NCI-H1694 (cell line): ENCODE results near the gene PERM1.

Experiments used
- DNase-seq: peaks from one replicate; lab custom pipeline; 2025; lab: John Stamatoyannopoulos, UW

Gene PERM1

GRCh38 chr1:932776-933602 lies 48.9 kb downstream of the PERM1 start:
- no peak for DNase-seq

GRCh38 chr1:932173-932510 lies 49.8 kb downstream of the PERM1 start:
- DNase-seq, result no peak

DNA sequence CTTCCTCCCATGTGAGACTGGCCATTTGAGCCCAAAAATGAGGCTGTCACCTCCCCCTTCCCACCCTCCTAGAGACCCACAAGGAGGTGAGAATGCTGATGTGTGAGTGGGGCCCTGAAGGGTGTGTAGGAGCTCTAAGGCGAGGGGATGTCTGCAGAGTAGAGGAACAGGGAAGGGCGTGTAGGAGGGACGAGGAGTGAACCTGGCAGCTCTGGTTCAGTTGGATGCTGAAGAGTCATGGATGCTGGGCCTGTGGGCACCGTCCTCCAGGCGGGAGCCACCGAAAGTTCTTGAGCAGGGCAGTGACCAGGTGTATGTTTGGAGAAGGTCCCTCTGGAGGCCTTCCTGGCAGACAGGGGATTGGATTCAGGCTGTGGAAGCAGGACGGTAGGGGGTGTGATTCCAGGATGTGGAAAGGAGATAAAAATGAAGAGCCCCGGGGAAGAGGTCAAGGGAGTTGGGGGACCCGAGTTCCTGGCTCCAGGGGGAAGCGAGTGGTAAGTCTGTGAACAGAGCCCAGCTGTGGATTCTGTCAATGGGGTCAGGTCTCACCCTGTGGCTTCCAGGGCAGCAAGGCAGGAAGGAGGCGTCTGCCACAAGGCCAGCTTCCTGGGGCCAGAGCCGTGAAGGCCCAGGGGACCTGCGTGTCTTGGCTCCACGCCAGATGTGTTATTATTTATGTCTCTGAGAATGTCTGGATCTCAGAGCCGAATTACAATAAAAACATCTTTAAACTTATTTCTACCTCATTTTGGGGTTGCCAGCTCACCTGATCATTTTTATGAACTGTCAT lies 50.3 kb downstream of the PERM1 start:
- no peak for DNase-seq

DNA sequence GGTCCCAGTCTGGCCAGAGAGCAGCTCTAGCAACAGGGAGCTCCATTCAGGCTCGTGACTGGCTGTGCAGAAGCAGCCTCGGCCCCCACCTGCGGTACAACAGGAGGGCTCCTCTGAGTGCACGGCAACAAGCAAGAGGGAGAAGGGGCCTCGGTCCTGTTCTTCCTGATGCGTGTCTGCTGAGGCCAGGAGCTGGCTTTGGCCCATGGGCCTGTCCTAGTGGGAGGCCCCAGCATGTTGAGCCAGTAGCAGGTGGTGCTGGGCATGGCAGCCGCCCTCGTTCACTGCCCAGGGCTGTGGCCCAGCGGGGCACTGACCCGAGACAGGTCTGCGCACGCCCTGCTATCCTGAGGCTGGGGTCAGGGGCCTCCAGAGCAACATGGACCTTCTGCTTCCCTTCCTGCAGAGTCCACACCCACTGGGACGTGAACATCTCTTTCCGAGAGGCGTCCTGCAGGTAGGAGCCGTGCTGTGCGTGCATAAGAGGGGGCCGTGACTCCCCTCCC lies 51.2 kb downstream of the PERM1 start:
- no peak for DNase-seq

DNA sequence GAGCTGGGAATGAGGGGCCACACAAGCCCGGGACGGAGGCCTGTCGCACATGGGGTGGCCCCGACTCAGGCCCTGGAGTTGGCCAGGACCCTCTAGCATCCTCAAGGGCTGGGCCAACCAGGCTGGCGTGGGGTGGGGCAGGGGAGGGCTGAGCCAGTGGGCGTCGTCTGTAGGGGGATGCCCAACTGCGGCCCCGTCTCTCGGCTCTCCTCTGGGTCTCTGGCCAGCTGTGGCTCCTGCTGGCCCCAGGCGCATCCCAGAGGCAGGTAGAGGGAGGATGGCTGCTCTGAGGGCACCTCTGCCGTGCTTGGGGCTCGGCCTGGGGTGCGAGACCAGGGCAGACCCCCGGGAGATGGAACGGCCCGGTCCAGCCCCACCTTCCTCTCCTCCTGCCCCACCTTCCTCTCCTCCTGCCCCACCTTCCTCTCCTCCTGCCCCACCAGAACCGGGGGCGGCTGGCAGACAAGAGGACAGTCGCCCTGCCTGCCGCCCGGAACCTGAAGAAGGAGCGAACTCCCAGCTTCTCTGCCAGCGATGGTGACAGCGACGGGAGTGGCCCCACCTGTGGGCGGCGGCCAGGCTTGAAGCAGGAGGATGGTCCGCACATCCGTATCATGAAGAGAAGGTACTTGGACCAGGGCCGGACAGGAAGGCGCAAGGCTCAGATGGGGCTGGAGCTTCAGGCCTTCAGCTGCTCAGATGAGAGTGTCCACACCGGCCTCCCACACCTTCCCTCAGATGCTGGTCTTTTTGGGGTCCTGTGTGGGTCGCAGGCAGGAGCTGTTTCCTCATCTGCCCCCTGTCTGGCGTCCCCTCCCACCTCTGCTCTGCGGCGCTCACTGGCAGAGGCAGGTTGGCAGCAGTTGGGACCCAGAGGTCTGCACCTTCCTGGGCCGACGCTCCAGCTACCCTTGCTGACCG lies 51.9 kb downstream of the PERM1 start:
- no peak for DNase-seq

GRCh38 chr1:928825-929661 lies 52.9 kb downstream of the PERM1 start:
- no peak for DNase-seq

- no peak for DNase-seq
These were observed 54.1 kb downstream of the PERM1 start for GRCh38 chr1:927748-928147.

GRCh38 chr1:927234-927633 lies 54.7 kb downstream of the PERM1 start:
- no peak for DNase-seq

- no peak for DNase-seq
These were observed 56.1 kb downstream of the PERM1 start for GRCh38 chr1:925561-926421.
